Stimulated activated CD4-positive, alpha-beta T cell treated with anti-CD3 and anti-CD28 coated beads, TNF-alpha, amount 100 ng/mL, for 24 hours (primary cell): ENCODE measurements around the gene RCOR3.
A peak's percentile ranks its signal among the peaks of the same experiment; 100 is the strongest.
"Not testable (repeated sequence)": the region's sequence is repeated elsewhere in the genome, so short reads cannot be mapped to it uniquely, and the experiment has no call there.

Source experiments
- DNase-seq, 3 experiments: peaks; one replicate each; pipeline ENCODE4 v3.0.0-alpha.2; 2020; ENCODE audit warnings: low read depth in 3 of 3

Gene RCOR3

DNA sequence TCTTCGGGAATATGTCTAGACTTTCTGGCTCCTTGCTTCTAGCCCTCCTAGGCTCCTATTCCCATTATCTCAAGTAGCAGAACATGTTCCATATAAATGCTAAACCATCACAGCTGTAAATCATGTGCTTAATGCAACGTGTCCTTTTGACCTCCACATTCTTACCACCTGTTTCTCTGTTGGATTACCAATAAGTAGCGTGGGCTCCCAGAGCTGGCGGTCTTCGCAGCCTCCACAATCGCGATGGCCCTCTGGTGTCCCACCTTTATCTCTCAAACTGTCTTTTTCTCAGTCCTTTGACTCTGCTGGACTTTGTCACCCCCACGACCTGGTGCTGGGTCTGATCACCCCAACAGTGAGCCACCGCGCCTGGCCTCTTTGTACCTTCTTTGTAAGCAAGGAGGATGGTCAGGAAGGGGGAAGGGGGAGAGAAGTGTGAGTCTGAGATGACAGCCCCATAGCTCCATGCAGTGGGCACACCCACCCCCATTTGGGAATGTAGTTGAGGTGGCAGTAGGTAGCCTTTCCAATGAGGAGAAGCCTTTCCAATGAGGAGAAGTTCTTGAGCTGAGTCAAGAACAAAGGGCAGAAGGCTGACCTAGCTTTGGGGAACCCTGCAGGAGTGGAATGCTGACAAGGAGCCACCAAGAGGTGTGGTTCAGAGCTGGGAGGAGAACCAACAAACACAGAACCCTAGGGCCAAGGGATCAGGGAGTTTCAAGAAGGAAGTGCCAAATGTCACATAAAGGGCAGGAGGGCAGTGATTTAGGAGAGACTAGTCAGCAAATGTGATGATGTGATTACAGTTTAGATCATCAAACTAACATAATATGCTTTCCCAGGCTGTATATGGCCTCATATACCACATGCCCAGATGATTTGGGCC lies 81.7 kb downstream of the RCOR3 start:
- DNase-seq: no peak

DNA sequence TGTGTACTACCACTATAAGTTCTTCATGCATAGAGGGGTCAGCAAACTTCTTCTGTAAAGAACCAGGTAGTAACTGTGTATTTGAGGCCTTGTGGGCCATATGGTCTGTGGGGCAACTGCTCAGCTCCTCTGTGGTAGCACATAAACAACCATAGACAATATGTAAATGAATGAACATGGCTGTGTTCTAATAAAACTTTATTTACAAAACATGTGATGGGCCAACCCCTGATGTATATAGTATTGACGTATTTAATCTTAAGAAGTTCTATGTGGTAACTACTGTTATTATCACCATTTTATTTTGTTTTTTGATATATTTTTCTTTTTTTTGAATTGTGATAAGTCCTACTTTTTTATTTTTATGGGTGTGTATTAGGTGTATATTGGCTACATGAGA lies 82.8 kb downstream of the RCOR3 start:
- no peak for DNase-seq

DNA sequence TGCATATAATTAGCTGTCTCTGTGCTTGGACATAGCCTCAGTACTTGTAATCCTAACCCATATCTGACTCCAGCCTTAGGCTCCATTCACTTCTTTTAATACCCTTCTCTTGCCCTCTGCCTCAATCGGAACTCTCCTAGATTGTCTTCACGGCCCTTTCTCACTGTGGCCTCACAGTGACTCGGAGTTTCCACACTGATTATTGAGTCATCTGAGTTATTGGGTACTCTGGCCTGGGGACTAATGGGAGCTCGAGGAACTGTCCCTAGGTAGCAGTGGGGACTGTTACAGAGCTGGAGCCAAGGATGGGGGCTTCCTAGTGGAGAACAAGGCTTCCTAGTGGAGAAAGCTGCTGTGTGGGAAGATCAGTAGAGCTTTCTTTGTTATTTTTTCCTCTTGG lies 84.4 kb downstream of the RCOR3 start:
- DNase-seq: no peak

DNA sequence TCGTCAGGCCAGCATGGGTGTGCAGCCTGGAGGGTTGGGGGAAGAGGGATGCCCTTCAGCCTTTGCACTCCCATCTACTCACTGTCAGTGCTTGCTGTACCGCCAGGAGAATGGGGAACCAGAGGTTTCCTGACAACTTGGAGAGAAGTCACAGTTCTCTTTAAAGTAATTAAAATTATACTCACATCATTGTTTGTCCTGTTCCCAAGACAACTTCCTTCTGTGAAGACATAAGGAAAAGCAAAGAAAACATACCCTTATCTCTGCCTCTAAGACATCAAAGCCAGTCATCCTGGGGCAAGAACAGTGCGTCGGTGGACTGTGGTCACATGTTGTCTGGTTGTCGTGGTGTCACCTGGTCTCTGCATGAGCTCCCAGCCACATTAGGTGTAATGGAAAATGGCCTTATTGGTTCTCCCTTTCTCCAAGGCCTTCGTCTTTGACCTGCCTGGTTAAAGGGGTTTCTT lies 85.0 kb downstream of the RCOR3 start:
- DNase-seq: no peak

GRCh38 chr1:211345719-211346118 lies 86.6 kb downstream of the RCOR3 start:
- no peak for DNase-seq

- no peak for DNase-seq
These were observed 88.1 kb downstream of the RCOR3 start for GRCh38 chr1:211347077-211347844.

- no peak for DNase-seq
These were observed 89.4 kb downstream of the RCOR3 start for GRCh38 chr1:211348547-211348946.

DNA sequence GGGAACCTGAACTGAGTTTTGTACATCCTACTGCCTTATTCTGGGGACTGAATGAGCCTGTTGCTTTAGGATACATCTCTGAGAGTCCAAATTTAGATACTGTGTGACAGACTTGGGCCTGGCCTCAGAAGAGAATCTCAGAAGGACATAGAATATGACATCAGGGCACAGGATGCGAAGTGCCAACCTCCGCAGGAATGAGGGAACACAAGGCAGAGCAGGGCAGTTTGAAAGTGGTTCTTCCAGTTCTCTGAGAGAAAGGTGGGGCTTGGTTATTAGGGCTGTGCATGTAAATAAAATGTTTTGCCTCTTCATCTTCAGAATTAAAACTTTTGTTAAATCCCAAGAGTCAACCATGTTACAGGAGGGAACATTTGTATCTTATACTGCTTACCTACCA lies 90.6 kb downstream of the RCOR3 start:
- no peak for DNase-seq

GRCh38 chr1:211352055-211352454 lies 92.9 kb downstream of the RCOR3 start:
- not testable (repeated sequence) for DNase-seq

DNA sequence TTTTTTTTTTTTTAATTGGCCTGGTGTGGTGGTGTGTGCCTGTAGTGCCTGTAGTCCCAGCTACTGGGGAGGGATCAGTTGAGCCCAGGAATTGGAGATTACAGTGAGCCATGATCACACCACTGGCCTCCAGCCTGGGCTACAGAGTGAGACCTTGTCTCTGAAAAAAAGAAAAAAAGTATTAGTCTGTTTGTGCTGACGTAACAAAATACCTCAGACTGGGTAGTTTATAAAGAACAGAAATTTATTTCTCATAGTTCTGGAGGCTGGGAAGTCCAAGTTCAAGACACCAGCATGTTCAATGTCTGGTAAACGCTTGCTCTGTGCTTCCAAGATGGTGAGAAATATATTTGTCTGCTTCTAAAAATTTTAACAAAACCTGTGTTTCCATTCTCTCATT lies 93.3 kb downstream of the RCOR3 start:
- no peak for DNase-seq

- peak; percentile 37 to 55 (median 44) for DNase-seq
These were observed 93.9 kb downstream of the RCOR3 start for GRCh38 chr1:211352985-211353515.

DNA sequence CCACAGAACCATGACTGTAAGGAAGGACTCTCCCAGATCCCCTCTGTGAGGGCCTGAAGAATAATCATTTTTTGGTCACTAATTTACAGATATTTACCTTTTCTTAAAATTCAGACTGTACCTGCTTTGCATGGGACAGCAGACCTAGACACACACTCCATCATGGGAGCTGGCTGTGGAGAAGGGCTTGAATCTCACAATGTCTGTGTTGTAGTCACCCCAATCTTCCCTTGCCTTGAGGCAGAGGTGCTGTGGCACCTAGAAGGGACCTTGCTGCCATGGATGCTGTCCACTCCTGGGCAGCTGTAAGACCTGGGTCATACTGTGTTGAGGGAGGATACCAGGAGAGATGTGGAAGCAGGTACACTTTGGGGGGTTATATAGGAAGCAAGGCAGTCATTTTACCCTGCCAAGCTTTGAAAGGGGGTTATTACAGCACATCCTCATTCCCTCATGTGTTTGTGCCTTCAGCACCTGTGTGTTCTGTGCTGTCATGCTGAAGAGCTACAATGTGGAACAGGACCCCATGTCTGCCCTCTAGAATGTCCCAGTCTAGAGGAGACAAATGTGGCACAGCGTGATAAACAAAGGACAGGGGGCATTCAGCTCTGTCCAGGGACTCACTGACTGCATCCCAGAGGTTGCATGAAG lies 94.5 kb downstream of the RCOR3 start:
- DNase-seq: no peak

DNA sequence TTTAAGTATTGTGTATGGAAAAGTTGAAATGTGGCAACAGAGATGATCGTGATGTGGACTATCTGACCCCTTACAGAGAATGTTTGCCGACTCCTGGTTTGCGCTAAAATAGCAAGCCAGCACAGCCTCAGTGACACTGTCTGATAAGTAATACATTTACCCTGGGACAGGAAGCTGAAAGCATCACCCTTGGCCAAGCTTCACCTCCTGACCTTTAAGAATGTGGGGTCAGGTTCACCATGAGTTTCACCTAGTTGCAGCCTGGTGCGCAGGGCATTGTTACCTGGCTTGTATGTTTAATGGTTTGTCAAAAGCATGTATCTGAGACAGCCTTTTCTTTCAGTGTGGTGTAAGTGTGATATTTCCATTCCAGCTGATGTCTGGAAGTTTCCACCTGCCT lies 96.7 kb downstream of the RCOR3 start:
- DNase-seq: no peak

- no peak for DNase-seq
These were observed 97.7 kb downstream of the RCOR3 start for GRCh38 chr1:211356723-211357407.

- no peak for DNase-seq
These were observed 99.5 kb downstream of the RCOR3 start for GRCh38 chr1:211358685-211359084.

- DNase-seq: no peak
These were observed 100.7 kb downstream of the RCOR3 start for GRCh38 chr1:211359876-211360275.

GRCh38 chr1:211361202-211361601 lies 102.0 kb downstream of the RCOR3 start:
- DNase-seq: no peak
